ENCODE data around the gene AGPAT3. TPM values are rescaled to one million over a fixed set of nuclear protein-coding genes. Genes with fewer than 3 reads are reported as not detected.

AGPAT3 gene
- total RNA-seq, 4 donors from 2014 or later: 40.6 to 80.5 (median 65.3) TPM

GRCh38 chr21:43936247-43936967, 71.4 kb downstream of the AGPAT3 start:
- Histone ChIP-seq H3K36me3 (no peaks in the 10 kb centered on the region), H3K27me3 (no peaks in the 10 kb centered on the region), H3K27ac (peak overlapping the region in 2 of 3 donors; percentile 62 to 63), H3K9me3 (no peaks in the 10 kb centered on the region), H3K4me3 (replicated peaks in 1 of 3) (no peak overlapping the region), H3K4me1 (peaks cover 21 to 30% of the 10 kb centered on the region in 2 donors)
- intact Hi-C loops (cut with DNase I): no loop called here
- no peak for TF ChIP-seq CTCF (IDR thresholded peaks at IDR 0.05)
- 75 to 80% methylated on average over 17 to 25 of the region's 25 CpGs for WGBS, 2 donors
- DNase-seq: peak in 1 of 2 donors; percentile 32

- 91 to 99% methylated on average over 11 to 12 of the region's 12 CpGs for WGBS, 2 donors
- no peaks in the 10 kb centered on the region for H3K36me3 ChIP-seq
- no peak for DNase-seq
- no peaks in the 10 kb centered on the region for H3K27me3 ChIP-seq
- peak overlapping the region in 1 of 3 donors; percentile 62 for H3K27ac ChIP-seq
- H3K4me3 ChIP-seq (replicated peaks in 1 of 3): no peak overlapping the region
- TF ChIP-seq POLR2A (IDR thresholded peaks at IDR 0.05) (no peak), CTCF (IDR thresholded peaks at IDR 0.05) (no peak)
- H3K4me1 ChIP-seq: peaks cover 23 to 30% of the 10 kb centered on the region in 2 donors
- H3K9me3 ChIP-seq: no peaks in the 10 kb centered on the region
- intact Hi-C loops (cut with DNase I): no loop called here
These were observed 72.2 kb downstream of the AGPAT3 start for GRCh38 chr21:43937051-43937832.

GRCh38 chr21:43937891-43938309, 72.9 kb downstream of the AGPAT3 start:
- WGBS, 2 donors: 90 to 96% methylated on average over 6 of the region's 6 CpGs
- no peak for DNase-seq
- intact Hi-C loops (cut with DNase I): no loop called here
- Histone ChIP-seq H3K9me3 (no peaks in the 10 kb centered on the region), H3K4me3 (replicated peaks in 1 of 3) (no peak overlapping the region), H3K27ac (no peak overlapping the region), H3K36me3 (no peaks in the 10 kb centered on the region), H3K4me1 (peaks cover 23 to 30% of the 10 kb centered on the region in 2 donors), H3K27me3 (no peaks in the 10 kb centered on the region)
- TF ChIP-seq CTCF (IDR thresholded peaks at IDR 0.05) (no peak), POLR2A (IDR thresholded peaks at IDR 0.05) (no peak)

- intact Hi-C loops (cut with DNase I): no loop called here
- Histone ChIP-seq H3K9me3 (no peaks in the 10 kb centered on the region), H3K27me3 (no peaks in the 10 kb centered on the region), H3K4me3 (replicated peaks in 1 of 3) (no peak overlapping the region), H3K27ac (no peak overlapping the region), H3K36me3 (no peaks in the 10 kb centered on the region), H3K4me1 (peaks cover 26 to 30% of the 10 kb centered on the region in 2 donors)
- TF ChIP-seq CTCF (IDR thresholded peaks at IDR 0.05) (peak; percentile 65 to 89 (median 85)), POLR2A (IDR thresholded peaks at IDR 0.05) (no peak)
- peak; percentile 78 to 82 for DNase-seq
- 56 to 65% methylated on average over 8 to 13 of the region's 30 CpGs for WGBS, 2 donors
These were observed 73.9 kb downstream of the AGPAT3 start for GRCh38 chr21:43938751-43939442.
